NCI-H2107 treated with DMSO at 0.1 percent for 48 hours (cell line): ENCODE measurements around the gene MRM2.

Source experiments
- DNase-seq: peaks from one replicate; lab custom pipeline; 2025; ENCODE audit not compliant: unreplicated experiment; lab: John Stamatoyannopoulos, UW

The MRM2 gene

GRCh38 chr7:2205036-2205780 lies 36.8 kb downstream of the MRM2 start:
- DNase-seq, result no peak

DNA sequence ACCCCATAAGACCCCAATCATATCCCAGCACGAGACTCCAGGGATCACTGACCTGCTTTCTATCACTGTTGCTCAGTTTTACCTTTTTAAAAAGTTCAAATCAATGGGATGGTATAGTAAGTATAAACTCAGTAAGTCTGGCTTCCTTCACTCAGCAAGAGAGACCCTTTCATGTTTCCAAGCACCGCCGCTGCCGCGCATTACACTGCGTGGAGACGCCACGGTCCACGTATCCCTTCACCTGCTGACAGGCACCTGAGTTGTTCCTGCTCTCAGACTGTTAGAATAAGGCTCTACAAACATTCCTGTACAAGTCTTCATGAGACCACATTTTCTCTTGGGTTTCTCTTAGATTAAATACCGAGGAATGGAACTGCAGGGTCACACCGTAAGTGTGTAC lies 37.6 kb downstream of the MRM2 start:
- DNase-seq, result no peak

DNA sequence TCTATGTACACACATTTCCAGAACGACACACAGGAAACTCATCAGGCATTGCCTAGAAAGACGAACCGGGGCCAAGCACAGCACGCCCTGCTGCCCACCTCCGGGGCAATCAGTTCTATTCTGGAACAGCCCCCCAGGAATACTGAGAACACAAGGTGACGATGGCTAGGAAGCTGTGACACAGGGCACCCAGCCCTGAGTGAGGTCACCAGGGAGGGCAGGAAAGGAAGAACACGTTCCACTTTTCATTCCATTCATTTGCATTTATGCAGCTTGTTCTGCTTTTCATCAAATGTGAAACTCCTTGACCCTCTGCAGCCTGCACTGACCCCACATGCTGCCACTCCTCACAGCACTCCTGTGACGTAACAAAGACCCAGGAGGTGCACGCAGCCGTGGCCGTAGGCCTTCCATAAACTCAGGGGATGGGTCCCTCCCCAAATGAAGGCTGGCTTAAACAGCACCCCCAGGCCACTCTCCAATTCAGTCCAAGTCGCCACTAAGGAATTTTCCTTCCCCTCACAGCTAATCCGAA lies 38.2 kb downstream of the MRM2 start:
- DNase-seq, result no peak

- DNase-seq, result no peak
Observed at GRCh38 chr7:2202901-2203765, 38.9 kb downstream of the MRM2 start.

GRCh38 chr7:2202361-2202761 lies 39.6 kb downstream of the MRM2 start:
- DNase-seq, result no peak

- no peak for DNase-seq
Observed at GRCh38 chr7:2201686-2202360, 40.2 kb downstream of the MRM2 start.

- DNase-seq, result no peak
Observed at GRCh38 chr7:2201128-2201527, 40.9 kb downstream of the MRM2 start.

GRCh38 chr7:2200584-2200980 lies 41.4 kb downstream of the MRM2 start:
- DNase-seq, result no peak

DNA sequence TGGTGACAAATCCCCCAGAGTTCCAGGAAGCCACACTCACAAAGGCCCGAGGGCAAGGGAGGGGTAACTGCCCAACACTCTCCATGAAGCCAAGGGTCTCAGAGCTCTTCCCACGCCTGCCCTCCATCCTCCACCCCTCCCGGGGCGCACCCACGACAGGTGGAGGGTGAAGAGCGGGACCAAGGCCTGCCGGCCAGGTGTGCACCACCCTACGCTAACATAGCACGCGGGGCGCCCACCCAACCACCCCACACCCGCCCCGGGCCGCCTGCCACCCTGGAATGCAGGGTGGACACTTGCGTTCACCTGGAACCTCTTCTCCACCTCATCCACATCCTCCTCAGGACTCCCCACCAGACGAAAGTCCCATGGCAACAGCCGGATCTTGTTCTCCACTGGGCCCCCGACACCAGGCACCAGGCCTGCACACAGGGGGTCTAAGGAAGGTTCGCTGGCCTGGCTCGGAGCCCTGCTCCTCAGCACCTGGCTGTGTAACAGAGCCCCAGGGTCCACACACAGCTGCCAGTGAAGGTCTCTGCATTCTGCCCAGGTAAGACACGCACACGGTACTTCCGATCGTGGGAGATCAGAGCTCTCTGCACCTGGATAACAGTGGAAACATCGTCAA lies 41.9 kb downstream of the MRM2 start:
- DNase-seq, result no peak

- no peak for DNase-seq
Observed at GRCh38 chr7:2199528-2199927, 42.5 kb downstream of the MRM2 start.

- DNase-seq, result no peak
Observed at GRCh38 chr7:2198760-2199159, 43.2 kb downstream of the MRM2 start.

DNA sequence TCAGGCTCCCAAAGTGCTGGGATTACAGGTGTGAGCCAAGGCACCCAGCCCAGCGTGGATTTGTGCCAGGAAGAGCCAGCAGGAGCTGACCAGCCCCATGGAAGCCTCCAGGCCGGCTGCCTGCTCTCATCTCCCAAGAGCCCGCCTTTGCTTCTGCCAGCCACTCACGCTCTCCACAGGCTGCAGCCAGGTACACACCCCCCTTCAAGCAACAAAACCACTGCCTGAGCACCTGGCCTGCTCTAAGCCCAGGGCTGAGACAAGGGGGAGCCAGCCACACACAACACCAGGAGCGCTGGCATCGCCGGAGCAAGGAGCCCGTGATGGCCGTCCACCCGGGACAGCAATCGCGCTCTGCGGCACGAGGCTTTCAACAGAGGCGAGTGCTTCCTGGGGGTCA lies 43.8 kb downstream of the MRM2 start:
- DNase-seq, result peak; percentile 93

- DNase-seq, result no peak
Observed at GRCh38 chr7:2197436-2198155, 44.4 kb downstream of the MRM2 start.

GRCh38 chr7:2196381-2197378 lies 45.3 kb downstream of the MRM2 start:
- peak; percentile 52 for DNase-seq

DNA sequence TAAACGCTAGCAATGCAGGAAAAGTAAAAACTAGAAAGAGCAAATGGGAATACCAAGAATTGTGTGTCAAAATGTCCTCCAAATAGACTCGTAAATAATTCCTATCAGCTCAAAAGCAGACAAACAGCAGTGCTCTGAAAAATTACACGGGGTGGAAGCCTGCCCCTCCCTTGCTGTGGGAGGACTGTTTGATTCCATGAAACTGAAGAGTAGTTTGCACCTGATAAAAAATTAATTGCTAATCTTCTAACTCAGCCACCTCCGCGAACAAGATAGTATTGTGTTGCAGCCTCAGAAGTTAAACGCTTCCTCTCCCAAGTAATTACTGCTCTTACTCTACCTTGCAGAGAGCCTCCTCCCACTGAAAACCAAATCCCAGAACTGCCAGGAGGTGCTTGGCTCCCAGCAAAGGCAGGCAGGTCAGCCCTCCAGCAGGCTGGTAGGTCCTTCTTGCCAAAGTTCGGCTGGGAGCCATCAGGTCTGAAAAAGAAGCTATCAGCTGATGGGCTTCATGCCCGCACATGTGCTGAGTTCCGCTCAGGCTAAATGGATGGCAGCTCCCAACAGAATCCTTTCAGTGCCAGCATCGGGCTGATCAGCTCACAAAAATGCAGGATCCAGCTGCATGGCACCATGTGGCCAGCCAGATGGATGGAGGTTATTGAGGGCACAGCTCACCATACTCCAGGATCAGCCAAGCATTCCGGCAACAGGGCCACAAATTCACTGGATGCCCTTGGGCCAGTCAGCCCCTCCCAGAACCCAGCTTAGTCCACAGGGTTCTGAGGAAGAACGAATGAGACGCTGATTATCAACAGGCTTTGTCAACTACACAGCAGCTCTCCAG lies 46.4 kb downstream of the MRM2 start:
- DNase-seq, result peak; percentile 28

- peak; percentile 63 for DNase-seq
Observed at GRCh38 chr7:2193575-2194305, 48.3 kb downstream of the MRM2 start.

DNA sequence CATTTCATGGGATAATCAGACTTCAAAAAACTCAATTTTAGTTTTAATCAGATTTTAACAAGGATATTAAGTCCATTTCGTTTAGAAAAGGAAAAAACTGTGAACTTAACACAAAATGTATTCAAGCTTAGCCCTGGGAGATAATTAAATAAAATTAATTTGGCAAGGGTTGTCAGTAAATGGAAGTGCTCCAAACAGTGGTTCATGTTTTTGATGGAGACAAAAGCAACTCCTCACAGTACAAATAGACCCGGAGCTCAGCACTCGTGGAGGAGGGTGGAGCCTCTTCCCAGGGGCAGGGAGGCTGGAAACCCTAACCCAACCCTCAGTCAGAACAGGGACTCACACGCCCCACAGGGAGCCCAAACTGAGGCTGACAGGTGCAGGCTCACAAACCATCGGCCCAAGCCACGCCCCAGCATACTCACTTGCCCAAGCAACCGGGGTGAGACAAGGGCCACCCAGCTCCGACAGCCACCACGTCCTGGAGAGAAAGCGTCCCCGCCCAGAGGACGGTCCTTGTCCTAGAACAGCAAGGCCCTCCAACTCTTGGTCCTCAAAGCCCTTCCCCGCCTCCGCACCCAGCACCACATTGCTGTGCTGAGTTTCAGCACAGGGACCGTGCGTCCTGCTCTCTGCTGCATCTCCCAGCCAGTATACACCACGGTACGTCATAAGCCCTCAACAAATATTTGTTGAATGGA lies 49.0 kb downstream of the MRM2 start:
- peak; percentile 96 for DNase-seq
